Measurements from ENCODE around the gene SOX12.
A peak's percentile ranks its signal among the peaks of the same experiment; 100 is the strongest.
"Not testable (repeated sequence)": the region's sequence is repeated elsewhere in the genome, so short reads cannot be mapped to it uniquely, and the experiment has no call there.

Gene SOX12

GRCh38 chr20:328975-329695, 3.8 kb downstream of the SOX12 start:
- DNase-seq: peak in 1 of 14 donors; percentile 26

DNA sequence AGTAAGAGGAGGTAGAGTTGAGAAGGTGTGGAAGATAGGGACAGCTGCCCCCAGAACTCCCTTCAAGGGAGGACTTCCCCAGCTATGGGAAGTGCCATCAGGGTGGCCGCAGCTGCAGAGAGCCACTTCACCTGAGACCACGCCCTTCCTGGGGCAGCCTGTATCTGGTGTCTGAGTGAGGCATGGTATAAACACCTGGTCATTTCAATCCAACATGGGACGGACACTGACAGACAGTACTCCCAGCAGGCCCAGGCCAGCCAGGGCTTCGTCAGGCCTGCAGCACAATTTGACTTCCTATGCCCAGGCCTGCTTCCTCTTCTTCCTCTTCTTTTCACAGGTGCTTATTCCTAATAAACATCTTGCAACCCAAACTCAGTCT, 4.5 kb downstream of the SOX12 start:
- no peak for DNase-seq

GRCh38 chr20:330233-331149, 5.1 kb downstream of the SOX12 start:
- DNase-seq: peak in 11 of 14 donors; percentile 10 to 45 (median 35)

DNA sequence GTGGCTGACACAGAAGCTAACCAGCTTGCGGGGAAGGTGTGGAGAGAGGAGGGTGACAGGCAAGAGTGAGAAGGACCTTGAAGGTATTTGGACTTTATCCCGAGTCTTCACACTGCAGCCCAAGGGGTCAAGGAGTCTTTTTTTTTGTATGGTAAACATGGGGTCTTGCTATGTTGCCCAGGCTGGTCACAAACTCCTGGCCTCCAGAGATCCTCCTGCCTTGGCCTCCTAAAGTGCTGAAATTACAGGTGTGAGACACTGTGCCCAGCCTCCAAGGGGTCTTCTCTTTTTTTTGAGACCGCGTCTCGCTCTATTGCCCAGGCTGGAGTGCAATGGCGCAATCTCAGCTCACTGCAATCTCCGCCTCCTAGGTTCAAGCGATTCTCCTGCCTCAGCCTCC, 9.2 kb downstream of the SOX12 start:
- no peak for DNase-seq

DNA sequence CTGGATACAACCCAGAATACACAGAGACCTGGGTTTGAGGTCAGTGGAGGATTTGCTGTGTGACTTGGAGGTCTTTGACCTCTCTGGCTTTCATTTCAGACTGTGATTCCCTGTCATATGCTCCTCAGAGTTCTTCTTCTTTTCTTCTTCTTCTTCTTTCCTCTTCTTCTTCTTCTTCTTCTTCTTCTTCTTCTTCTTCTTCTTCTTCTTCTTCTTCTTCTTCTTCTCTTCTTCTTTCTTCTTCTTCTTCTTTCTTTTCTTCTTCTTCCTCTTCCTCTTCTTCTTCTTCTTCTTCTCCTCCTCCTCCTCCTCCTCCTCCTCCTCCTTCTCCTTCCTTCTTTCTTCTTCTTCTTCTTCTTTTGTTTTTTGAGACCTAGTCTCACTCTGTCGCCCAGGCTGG, 10.7 kb downstream of the SOX12 start:
- DNase-seq: not testable (repeated sequence)

DNA sequence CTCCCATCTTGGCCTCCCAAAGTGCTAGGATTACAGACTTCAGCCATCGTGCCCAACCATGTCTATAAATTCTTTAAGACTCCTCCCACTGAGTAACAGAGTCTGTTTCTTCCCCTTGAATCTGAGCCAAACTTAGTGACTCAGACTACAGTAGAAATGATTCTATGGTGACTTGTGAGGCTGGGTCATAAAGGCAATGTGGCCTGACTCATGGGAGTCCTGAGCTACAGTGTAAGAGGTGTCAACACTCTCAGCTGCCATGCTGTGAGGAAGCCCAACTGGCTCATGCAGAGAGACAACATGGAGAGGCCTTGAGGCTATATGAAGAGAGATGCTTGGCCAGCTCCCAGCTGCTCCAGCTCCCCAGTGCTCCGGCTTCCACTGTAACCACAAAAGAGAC, 16.3 kb downstream of the SOX12 start:
- no peak for DNase-seq

GRCh38 chr20:343107-343506, 17.8 kb downstream of the SOX12 start:
- no peak for DNase-seq

DNA sequence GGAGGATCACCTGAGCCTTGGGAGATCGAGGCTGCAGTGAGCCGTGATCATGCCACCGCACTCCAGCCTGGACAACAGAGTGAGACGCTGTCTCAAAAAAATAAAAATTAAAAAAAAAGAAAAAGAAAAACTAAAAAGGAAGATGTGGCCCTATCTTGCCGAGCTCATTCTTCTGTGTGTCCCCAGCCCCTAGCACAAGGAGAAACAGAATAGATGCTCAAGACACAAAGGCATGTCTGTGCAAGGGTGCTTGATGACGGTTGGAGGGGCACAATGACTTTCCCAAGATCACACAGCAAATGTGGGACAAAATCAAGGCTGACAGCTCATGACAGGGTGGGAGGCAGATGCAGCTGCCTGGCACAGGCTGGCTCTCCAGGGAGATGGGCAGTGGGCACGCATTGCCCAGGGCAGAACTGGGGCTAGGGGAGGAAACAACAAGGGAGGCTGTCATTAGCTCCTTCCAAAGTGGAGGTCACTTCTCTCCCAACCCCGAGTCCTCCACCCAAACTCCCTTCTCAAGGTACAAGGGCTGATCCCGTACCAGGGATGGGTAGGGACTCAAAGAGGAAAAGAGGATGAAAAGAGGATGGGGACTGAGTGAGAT, 20.8 kb downstream of the SOX12 start:
- no peak for DNase-seq

DNA sequence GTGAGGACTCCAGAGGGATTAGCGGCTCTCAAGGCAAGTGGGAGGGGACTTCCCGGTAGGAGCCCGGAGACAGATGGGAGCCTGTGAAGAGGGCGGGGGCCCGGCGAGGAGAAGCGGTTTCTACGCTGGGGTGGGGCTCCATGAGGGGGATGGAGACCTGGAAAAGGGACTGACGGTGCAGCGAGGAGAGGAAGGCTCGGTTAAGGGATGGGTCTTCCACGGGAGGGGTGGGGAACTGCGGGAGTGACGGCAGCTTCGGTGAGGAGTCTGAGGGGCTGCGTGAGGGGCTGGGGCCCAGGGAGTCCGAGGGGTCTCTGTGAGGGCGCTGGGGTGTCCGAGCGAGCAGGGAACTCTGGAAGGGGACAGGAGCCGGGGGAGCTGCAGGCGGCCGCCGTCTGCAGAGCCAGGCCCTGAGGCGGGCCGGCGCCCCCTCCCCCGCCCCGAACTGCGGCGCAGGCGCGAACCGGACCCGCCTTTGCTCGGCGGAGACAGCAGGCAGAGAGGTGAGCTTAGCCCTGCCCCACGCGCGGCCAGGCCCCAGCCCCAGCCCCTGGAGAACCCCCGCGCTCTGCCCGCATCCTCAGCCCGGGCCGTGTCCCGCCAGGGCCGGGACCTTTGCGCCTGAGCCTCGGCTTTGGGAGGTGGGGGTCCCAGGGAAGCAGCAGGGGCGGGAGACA, 21.4 kb downstream of the SOX12 start, which contains the start of gene NRSN2:
TSS of gene NRSN2 (plus strand) at position 472 of the 677 bp plus-strand sequence. CDS start 2,533 bp downstream, outside the sequence.
- peak in 12 of 14 donors; percentile 16 to 70 (median 46) for DNase-seq

GRCh38 chr20:347317-347639, 21.9 kb downstream of the SOX12 start:
- peak in 1 of 14 donors; percentile 49 for DNase-seq

GRCh38 chr20:347640-348484, 22.5 kb downstream of the SOX12 start:
- peak in 13 of 14 donors; percentile 43 to 91 (median 76) for DNase-seq

DNA sequence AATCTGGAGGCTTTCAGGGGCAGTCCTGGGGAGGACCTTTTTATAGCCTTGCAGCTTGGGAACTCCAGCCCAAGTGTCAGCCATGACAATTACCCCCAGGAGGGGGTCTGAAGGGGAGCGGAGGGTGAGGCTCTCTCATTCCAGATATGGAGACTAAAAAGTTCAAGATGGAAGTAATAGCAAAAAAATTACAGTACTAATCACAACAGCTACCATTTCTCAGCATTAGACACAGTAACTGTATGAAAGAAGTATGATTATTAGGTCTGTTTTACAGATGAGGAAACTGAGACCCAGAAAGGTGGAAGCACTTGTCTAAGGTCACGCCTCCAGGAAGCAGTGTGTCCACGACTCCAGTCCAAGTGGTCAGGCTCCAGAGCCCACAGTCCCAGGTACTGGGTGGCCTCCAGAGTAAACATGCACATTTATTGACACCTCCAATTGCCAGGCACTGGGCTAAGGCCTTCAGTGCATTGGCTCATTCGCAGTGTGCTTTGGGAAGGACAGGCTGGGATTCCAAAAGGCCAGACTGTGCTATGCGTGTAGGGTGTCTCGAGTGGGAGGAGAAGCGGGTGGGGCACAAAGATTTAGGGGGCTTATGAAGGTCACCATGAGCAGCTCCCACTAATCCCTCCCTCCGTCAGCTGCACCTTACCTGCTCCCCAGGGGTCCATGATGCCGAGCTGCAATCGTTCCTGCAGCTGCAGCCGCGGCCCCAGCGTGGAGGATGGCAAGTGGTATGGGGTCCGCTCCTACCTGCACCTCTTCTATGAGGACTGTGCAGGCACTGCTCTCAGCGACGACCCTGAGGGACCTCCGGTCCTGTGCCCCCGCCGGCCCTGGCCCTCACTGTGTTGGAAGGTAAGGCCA, 23.9 kb downstream of the SOX12 start:
- no peak for DNase-seq

- DNase-seq: peak in 1 of 14 donors; percentile 49
These were observed 27.8 kb downstream of the SOX12 start for GRCh38 chr20:353166-353565.

- DNase-seq: peak in 11 of 14 donors; percentile 6 to 72 (median 46)
These were observed 29.1 kb downstream of the SOX12 start for GRCh38 chr20:354298-354977.

- not testable (repeated sequence) for DNase-seq
These were observed 30.8 kb downstream of the SOX12 start for GRCh38 chr20:356154-356553.

DNA sequence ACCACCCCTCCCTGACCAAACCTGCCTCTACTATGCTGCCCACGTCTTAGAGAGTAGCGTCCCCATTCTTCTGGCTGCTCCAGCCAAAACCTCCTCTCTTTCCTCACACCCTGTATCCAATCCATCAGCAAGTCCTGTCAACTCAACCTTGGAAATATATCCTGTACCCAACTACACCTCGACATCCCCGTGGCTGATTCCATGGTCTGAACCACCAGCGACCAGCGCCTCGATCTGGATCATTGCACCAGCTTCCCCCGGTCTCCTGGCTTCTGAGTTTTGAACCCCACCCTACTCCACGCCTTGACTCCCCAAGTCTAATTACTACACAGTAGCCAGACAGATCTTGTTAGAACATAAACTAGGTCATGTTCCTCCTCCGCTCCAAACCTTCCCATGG, 31.4 kb downstream of the SOX12 start:
- no peak for DNase-seq

DNA sequence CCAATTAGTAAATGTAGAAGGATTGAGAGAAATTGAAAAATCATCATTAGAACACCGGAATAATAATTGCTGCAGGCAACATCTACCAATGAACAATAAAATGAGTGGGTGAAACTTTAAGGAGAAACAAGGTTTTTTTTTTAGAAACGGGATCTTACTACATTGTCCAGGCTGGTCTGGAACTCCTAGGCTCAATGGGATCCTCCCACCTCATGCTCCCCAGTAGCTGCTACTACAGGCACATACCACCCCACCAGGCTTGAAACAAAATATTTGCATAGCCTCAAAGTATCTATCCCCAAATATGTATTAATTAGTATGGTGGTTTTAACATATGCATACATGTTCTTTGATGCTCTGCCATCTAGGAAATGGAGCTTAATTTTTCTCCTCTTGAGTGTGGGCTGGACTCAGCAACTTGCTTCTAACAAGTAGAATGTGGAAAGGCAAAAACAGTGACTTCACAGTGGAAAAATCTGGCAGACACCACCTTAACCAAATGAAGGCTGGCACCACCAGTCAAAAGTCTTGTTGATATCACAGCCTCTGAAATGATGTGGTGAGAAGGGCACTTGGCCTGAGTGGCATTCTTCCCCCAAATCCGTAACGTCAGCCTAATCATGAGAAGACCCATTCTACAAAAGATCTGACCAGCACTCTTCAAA, 33.7 kb downstream of the SOX12 start:
- DNase-seq: no peak

DNA sequence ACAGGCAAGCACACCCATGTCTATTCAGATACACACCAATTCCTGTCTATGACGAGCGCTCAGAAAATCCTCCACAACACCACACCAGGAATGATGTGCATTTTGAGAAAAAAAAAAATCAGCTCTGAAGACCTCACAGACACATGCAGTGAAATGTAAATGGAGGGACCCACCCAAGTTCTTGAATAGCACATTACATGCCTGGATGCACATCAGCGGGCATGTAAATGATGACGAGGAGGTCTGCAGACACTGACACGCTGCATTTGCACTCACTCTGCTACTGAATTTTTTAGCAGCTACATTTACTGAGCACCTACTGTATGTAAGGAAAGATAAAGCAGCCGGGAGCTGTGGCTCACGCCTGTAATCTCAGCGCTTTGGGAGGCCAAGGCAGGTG, 36.2 kb downstream of the SOX12 start:
- DNase-seq: no peak

Measured in C1 segment of cervical spinal cord (tissue), 14 donors.